ENCODE data around the gene GUCY1B1. TPM values are rescaled to one million over a fixed set of nuclear protein-coding genes. Genes with fewer than 3 reads are reported as not detected.

The GUCY1B1 gene
- polyA plus RNA-seq, 1 of the 3 experiments (the other 2 are of a cell fraction) = 0.38 TPM

GRCh38 chr4:155805016-155805415 lies 46.2 kb downstream of the GUCY1B1 start:
- H3K9me3 ChIP-seq = no peaks in the 10 kb centered on the region
- no peak for DNase-seq
- no peaks in the 10 kb centered on the region for H3K9me2 ChIP-seq
- H4K20me1 ChIP-seq (ENCODE audit: insufficient read depth) = no peaks in the 10 kb centered on the region
- peak overlapping the region in 1 of 2 experiments; percentile 53; a peak in 2 of 4 replicates for H3K27ac ChIP-seq (ENCODE audit: low read depth in 2 of 2, low read length in 1 of 2)
- peak overlapping the region; percentile 20; the same call in 1 of the 2 replicates for H2AFZ ChIP-seq (ENCODE audit: low read depth)
- H3K4me3 ChIP-seq (ENCODE audit: low read depth in 2 of 2, low read length in 1 of 2) = no peak overlapping the region
- H3K27me3 ChIP-seq (ENCODE audit: insufficient read depth) = no peaks in the 10 kb centered on the region
- ChIA-PET POLR2A (no interaction called here), CTCF (interaction anchor here (1.0 kb wide), 1 partner anchor 401 kb away, joined by 4 read pairs; no protein-coding TSS in a partner anchor)
- TF ChIP-seq GATA2 (CRISPR knock-in tag; IDR thresholded peaks at IDR 0.05) (no peak), TEAD4 (IDR thresholded peaks at IDR 0.05; ENCODE audit: borderline replicate concordance, insufficient read depth) (no peak), USF2 (IDR thresholded peaks at IDR 0.05; ENCODE audit: borderline replicate concordance, low read depth, low read length) (no peak), IRF3 (IDR thresholded peaks at IDR 0.05; ENCODE audit: low read depth, low read length) (no peak), SIN3A (IDR thresholded peaks at IDR 0.05; ENCODE audit: borderline replicate concordance, low read depth, low read length) (no peak), USF1 (IDR thresholded peaks at IDR 0.05; ENCODE audit: borderline replicate concordance, low read depth) (no peak), ZBTB33 (IDR thresholded peaks at IDR 0.05; ENCODE audit: borderline replicate concordance, low read depth) (no peak), JUND (IDR thresholded peaks at IDR 0.05) (no peak), TAF1 (IDR thresholded peaks at IDR 0.05; ENCODE audit: borderline replicate concordance, low read depth, low read length) (no peak), FOXM1 (IDR thresholded peaks at IDR 0.05; ENCODE audit: low read depth) (no peak), EZH2phosphoT487 (IDR thresholded peaks at IDR 0.05; ENCODE audit: borderline replicate concordance, low read depth) (no peak), SMC3 (IDR thresholded peaks at IDR 0.05; ENCODE audit: low read depth, low read length) (no peak), PBX3 (IDR thresholded peaks at IDR 0.05) (no peak), RFX5 (IDR thresholded peaks at IDR 0.05; ENCODE audit: low read length) (no peak), TCF12 (IDR thresholded peaks at IDR 0.05) (no peak), EP300 (IDR thresholded peaks at IDR 0.05; ENCODE audit: borderline replicate concordance in 1 of 2, low read depth in 1 of 2, low read length in 1 of 2) (no peak), MXI1 (IDR thresholded peaks at IDR 0.05; ENCODE audit: low read depth, low read length) (no peak), FOSL2 (IDR thresholded peaks at IDR 0.05; ENCODE audit: borderline replicate concordance, low read depth) (no peak), CTCF (IDR thresholded peaks at IDR 0.05) (no peak), NFIC (IDR thresholded peaks at IDR 0.05; ENCODE audit: borderline replicate concordance) (no peak)
- no peak overlapping the region for H3K9ac ChIP-seq
- H3K4me2 ChIP-seq = peak overlapping the region; percentile 42; the same call in 1 of the 2 replicates
- H3K79me2 ChIP-seq (ENCODE audit: insufficient read depth) = no peaks in the 10 kb centered on the region
- H3F3A ChIP-seq (replicated peaks; ENCODE audit: insufficient read depth) = peaks cover 8% of the 10 kb centered on the region
- 79% methylated on average over 1 of the region's 1 CpG for whole genome bisulfite sequencing (ENCODE audit: low lambda C conversion rate)
- 0 out of 4 replicates have a peak, but pooled peaks cover 0 to 3% of the 10 kb centered on the region in 2 experiments for H3K4me1 ChIP-seq (ENCODE audit: control insufficient read depth in 1 of 2, insufficient read depth in 2 of 2, low read depth in 1 of 2, low read length in 1 of 2)
- no peaks in the 10 kb centered on the region for H3K36me3 ChIP-seq (replicated peaks in 1 of 2; ENCODE audit: control insufficient read depth in 1 of 2, insufficient read depth in 2 of 2, low read length in 1 of 2)

Measured in SK-N-SH (cell line).